HG03196 (cell line): ENCODE measurements around the gene REC8.
A peak's percentile ranks its signal among the peaks of the same experiment; 100 is the strongest.

Source experiments
- ATAC-seq: cut with Tn5 transposase; IDR thresholded peaks from one replicate; pipeline ENCODE4 v1.9.1; 2021; ENCODE audit not compliant: unreplicated experiment

Gene REC8

DNA sequence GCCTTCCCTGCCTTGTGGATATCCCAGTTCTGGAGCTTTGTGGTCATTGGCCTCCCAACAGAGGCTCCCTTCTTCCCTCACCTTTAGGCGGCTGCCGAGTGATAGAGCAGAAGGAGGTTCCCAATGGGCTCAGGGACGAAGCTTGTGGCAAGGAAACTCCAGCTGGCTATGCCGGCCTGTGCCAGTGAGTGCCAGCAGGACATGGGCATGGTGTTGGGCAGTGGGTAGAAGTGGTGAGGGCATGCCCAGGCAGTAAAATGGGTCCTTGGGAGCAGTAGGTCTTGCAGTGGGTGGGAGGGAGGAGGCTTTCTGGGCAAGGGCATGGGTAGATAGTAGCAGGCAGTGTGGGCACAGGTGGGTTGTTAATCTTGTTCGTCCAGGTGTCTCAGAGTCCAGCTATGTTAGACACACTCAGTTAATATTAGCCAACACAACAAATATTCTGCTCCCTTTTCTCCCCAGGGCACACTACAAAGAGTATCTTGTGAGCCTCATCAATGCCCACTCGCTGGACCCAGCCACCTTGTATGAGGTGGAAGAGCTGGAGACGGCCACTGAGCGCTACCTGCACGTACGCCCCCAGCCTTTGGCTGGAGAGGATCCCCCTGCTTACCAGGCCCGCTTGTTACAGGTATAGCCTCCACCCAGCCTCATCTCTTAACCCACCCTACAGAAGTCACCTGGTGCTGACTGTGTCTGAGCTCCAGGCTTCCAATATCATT lies 11.9 kb upstream of the REC8 start:
- peak; percentile 6 for ATAC-seq

DNA sequence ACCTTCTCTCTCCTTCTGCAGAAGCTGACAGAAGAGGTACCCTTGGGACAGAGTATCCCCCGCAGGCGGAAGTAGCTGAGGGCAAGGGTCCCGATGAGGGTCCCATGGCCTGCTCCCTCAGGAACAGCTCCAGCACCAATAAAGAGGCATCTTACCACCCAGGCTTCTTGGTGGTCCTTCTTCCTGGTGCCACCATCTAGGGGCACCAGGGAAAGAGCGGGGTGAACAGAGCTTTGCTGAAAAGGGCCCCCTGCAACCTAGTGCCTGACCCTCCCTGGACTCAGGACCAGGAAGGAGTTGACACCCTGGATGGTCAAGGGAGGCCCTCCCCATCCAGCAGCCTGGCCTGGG lies 11.4 kb upstream of the REC8 start:
- peak; percentile 8 for ATAC-seq

DNA sequence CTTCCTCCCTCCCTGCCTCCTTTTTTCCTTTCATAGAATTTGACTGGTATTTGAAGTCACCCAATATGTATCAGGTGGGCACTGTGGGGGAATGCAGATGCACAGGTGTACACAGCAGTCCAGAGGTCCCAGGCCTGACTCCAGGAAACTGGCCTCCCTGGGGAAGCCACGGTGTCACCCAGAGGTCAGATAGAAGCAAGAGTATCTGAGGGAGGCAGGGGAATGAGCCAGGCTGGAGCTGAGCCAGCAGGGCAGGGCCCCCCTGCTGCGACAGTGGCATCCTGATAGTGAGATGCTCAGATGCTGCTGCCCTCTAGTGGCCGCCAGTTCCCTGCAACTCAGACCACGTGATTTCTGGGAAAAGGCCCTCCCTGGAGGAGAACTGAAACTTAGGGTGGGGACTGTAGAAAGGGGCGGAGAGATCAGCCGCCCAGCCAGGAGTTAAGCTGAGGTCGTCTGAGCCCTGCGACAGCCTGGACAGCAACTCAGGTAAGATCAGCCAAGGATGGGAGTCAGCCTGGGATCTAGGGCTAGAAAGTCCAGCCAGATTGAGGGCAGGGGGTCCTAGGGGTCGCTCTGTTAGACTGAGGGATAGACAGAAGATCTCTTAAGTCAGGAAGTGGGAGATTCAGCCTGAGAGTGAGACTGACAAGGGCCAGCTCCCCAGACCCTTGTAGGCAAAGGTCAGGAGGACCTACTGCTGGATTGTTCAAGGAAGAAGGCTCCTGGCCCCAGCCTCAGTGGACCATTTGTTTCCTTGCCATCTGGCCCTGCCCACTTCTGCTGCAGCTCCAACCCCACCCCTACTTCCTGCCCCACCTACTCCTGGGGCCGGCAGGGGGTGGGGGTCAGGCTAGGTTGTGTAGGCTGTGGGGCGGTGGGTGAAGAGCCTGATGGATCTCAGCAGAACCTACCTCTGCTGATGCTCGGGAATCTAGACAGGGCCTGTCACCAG lies 10.8 kb upstream of the REC8 start, which contains the start of gene IRF9:
Gene IRF9 (plus strand): TSS at position 416 of the 955 bp plus-strand sequence. CDS start 880 bp downstream, outside the sequence.
- ATAC-seq = peak; percentile 74

DNA sequence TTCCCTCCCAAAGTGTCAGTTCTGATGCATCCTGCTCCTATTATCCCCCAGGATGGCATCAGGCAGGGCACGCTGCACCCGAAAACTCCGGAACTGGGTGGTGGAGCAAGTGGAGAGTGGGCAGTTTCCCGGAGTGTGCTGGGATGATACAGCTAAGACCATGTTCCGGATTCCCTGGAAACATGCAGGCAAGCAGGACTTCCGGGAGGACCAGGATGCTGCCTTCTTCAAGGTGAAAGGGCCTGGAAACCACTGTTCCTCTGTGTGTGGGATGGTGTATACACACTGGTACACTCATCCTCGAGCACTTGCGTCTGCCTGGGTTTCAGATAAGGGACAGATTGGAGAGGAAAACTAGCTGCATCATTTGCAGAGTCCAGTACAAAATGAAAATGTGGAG lies 9.8 kb upstream of the REC8 start:
- no peak for ATAC-seq

DNA sequence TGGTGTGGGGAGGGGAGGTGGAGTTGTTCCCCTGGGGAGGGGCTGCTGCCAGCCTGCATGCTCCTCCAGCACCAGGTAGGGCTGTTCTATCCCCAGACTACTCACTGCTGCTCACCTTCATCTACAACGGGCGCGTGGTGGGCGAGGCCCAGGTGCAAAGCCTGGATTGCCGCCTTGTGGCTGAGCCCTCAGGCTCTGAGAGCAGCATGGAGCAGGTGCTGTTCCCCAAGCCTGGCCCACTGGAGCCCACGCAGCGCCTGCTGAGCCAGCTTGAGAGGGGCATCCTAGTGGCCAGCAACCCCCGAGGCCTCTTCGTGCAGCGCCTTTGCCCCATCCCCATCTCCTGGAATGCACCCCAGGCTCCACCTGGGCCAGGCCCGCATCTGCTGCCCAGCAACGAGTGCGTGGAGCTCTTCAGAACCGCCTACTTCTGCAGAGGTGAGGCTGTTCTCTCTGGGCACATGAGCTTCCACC lies 7.3 kb upstream of the REC8 start:
- no peak for ATAC-seq

DNA sequence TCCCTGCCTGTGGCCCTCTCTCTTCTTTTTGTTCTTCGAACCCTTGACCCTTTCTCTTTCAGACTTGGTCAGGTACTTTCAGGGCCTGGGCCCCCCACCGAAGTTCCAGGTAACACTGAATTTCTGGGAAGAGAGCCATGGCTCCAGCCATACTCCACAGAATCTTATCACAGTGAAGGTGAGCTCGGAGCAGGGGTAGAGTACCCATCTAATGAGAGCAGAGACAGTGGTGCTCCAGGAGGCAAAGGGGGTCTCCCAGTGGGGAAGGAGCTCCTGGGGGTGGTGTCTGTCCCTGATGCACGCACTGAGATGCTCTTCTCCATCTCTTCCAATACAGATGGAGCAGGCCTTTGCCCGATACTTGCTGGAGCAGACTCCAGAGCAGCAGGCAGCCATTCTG lies 6.1 kb upstream of the REC8 start:
- no peak for ATAC-seq

DNA sequence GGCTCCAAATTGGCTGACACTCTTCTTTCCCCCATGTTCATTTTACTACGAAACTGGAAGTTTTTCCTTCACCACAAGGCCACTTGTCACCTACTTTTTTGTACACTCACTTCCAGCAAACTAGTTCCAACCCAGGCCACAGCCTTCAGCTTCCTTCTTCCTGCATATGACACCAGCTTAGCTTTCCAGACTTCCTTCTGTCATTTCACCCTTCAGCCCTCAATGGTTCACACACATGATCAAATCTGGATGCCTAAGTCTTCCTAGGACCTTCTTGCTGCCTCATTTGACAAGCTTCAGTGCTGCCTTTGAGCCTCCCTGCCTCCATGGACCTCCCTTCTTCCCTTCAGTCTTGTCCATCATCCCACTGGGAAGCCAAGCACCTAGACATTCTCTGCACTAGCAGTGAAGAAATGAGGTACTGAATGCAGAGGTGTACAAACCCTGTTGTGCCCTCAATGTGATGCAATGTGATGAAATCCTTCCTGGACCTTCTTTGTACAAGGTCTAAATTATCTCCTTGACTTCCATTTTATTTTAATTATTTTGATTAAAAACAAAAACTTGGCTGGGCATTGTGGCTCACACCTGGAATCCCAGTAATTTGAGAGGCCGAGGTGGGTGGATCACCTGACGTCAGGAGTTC lies 4.3 kb upstream of the REC8 start:
- ATAC-seq = no peak

DNA sequence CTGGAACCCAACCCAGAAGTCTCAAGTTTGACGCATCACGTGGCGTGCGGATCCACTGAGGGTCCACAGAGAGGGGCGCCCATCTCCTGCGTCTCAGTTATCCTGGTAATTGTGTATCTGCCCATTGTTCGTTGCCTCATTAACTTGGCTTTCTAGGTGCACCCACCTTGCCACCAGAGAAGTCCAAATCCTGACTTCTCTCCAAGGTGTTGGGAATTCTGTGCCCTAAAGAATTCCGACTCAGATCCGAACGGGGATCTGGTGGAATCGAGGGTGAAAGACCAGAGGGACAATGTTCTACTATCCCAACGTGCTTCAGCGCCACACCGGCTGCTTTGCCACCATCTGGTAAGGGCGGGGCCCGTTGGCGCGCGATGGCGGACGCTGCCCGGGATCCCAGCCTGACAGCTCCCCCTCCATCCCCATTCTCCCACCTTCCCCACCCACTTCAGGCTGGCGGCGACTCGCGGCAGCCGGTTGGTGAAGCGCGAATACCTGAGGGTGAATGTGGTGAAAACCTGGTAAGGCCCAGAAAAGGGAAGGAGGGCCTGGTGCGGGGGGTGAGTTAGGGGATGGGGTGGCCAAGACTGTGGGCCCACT lies 481 bp downstream of the REC8 start:
- no peak for ATAC-seq

DNA sequence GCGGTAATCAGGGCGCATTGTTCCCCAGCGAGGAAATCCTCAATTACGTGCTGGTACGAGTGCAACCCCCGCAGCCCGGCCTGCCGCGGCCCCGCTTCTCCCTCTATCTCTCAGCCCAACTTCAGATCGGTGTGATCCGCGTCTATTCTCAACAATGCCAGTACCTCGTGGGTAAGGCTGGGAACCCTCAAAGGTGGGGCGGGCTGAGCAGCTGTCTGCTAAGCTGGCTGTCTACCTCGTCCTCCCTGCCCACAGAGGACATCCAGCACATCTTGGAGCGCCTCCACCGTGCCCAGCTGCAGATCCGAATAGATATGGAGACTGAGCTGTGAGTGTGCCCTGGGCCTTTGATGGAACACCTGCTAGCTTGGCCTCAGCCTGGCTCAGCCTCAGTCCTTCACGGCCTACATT lies 996 bp downstream of the REC8 start:
- no peak for ATAC-seq

DNA sequence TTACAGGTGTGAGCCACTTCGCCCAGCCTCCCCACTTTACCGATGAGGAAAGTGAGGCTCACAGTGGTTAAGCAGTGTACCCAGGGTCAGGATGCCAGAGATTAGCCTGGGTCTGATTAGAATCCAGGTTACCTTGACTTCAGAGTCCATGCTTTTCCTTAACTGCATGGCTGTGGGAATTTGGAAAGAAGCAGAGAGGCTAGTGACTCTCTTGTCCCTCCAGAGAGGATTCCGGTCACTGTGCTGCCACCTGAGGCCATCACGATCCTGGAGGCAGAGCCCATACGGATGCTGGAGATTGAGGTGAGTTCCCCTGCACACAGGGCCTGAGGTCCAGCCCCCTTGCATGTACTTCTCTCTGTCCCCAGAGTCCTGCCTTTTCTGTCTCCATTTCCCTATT lies 4.7 kb downstream of the REC8 start:
- ATAC-seq = no peak

DNA sequence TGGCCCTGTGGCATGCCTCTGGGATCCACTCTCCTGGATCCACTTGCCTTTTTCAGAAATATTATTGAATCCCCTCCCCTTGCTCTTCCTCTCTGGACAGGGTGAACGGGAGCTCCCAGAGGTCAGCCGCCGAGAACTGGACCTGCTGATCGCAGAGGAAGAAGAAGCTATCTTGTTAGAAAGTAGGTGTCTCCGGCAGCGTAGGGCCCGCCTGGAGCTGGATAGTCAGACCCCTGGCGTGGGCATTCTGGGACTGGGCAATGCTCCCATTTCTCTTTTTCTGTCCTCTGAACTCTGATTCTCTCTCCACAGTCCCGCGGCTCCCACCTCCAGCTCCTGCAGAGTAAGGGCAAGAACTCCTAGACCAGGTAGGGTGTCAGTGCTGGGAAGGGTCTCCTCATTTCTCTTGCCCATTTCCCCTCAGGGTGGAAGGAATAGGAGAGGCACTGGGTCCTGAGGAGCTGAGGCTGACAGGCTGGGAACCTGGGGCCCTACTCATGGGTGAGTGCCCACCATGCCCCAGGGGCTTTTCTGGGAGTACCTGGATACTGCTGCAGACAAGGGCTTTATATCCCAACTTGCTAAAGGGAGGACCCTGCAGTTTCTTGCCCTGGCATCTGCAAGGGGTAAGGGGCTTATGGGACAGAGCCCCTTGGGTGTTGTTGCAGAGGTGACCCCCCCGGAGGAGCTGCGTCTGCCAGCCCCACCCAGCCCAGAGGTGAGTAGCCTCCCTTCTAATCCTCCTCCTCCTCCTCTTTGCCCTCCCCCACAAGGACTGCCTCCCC lies 5.4 kb downstream of the REC8 start:
- ATAC-seq = no peak

DNA sequence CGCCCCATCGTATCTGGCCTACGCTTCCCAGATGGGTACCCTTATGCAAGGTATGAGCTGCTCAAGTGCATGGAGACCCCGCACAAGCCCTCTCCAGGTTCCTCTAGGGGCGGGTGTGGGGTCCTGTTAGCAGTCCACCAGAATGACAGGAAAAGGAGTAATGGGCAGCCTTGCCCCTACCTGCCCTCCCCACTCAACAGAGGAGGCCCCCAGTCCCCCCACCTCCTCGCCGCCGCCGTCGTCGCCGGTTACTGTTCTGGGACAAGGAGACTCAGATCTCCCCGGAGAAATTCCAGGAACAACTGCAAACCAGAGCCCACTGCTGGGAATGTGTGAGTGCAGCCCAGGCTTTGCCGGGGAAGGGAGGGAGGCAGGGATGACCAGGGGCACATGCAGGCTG lies 6.0 kb downstream of the REC8 start:
- no peak for ATAC-seq

DNA sequence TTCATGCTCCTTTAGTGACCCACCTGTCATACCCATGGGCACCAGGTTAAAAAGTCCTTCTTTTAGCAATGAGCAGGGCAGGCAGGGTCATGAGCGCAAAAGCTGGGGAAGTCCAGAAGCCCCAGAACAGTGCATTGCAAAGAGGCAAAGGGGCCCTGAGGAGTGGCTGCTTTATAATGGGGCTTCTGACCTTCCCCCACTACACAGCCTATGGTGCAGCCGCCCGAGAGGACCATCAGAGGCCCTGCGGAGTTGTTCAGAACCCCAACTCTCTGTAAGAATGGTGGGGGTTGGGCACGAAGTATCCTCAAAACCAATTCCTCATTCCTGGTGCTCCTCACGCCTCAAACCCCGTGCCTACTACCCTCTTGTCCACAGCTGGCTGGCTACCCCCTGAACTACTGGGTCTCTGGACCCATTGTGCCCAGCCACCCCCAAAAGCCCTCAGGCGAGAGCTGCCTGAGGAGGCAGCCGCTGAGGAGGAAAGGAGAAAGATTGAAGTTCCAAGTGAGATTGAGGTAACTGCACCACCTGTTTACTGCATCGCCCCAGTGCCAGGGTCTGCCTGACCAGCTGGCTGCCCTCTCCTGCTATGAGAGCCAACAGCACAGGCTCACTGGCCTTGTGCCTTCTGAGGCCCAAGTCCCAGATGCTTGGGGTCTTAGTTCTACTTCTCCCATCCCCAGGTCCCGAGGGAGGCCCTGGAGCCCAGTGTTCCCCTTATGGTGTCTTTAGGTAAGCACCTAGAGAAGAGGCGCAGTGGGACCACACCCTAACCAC lies 6.7 kb downstream of the REC8 start:
- ATAC-seq = no peak

DNA sequence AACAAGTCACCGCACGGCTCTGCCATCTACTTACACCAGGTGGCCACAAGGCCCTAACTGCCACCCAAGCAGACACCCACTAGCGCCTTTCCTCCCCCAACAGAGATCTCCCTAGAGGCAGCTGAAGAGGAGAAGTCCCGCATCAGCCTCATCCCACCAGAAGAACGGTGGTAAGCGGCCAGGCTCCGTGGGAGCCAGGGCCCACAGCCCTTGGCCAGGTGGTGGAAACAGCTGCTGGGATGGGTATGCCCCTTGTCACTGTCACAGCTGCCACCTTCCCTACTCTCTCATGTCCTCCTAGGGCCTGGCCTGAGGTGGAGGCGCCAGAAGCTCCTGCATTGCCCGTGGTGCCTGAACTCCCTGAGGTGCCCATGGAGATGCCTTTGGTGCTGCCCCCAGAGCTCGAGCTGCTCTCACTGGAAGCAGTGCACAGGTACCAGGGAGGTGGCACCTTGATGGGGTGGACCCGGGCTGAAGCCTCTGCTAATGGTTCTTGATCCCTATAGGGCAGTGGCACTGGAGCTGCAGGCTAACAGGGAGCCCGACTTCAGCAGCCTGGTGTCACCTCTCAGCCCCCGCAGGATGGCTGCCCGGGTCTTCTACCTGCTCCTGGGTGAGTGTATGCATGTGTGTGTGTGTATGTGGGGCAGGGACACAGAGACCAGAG lies 7.5 kb downstream of the REC8 start:
- no peak for ATAC-seq

DNA sequence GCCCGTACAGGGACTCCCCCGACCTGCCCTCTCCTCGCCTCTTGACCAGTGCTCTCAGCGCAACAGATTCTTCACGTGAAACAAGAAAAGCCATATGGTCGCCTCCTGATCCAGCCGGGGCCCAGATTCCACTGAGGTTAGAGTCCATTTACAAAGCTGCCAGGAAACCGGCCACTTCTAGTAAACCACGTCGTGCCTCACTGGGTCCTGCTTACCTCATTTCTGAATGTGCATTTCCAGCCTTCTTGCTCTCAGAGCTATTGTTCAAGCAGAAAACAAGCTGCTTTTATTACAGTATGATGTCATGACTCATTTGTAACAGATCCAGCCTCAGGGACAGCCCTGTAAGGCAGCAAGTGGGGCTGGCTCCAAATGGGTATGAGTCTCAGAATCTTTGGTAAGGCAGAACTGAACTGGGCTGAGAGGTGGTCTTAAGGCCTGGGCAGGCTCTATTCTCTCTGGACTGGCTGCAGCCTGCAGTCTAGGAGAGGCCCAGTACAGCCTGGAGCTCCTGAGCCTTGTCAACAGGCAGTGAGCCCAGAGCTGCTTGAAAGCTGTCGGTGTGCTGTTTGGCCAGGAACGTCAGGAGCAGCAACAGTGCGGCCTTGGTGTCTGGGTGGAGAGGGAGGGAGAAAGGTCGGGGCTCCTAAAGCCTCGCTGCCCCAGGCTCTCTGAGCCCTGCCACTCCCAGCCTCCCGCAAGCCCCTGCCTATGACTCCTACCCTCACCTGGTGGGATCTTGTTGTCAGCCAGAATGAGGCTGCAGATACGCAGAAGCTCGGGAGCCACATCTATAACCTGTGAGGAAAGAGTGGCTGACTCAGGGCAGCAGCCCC lies 8.3 kb downstream of the REC8 start:
- no peak for ATAC-seq

DNA sequence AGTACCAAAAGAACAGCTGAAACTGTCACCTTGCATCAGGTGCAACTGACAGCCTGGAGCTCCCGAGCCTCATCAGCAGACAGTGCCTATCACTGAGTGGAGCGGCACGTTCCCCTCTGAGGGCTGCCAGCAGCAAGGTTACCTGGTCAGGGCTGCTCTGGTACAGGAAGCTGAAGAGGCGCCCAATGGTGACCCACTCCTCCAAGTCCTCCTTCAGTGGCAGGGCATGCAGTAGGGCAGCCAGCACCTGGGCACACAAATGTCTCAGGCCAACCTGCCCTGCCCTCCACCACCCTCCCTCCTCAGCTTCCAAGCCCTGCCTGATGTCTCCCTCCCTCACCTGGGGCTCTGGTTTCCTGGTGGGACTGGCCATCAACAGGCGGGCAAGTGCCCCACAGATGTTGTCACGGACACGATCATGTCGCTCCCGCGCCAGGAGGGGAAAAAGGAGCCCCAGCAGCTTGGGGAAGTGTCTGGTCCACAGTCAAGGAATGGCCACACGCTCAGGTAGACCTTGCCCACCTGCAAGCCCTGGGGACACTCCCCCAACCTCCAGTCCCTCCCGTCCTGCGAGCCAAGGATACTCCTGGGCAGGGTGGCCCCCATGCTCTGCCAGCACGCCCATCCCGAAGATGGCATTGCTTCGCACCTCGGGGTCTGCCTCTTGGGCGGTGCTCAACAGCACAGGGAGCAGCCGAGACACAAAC lies 9.6 kb downstream of the REC8 start:
- no peak for ATAC-seq

DNA sequence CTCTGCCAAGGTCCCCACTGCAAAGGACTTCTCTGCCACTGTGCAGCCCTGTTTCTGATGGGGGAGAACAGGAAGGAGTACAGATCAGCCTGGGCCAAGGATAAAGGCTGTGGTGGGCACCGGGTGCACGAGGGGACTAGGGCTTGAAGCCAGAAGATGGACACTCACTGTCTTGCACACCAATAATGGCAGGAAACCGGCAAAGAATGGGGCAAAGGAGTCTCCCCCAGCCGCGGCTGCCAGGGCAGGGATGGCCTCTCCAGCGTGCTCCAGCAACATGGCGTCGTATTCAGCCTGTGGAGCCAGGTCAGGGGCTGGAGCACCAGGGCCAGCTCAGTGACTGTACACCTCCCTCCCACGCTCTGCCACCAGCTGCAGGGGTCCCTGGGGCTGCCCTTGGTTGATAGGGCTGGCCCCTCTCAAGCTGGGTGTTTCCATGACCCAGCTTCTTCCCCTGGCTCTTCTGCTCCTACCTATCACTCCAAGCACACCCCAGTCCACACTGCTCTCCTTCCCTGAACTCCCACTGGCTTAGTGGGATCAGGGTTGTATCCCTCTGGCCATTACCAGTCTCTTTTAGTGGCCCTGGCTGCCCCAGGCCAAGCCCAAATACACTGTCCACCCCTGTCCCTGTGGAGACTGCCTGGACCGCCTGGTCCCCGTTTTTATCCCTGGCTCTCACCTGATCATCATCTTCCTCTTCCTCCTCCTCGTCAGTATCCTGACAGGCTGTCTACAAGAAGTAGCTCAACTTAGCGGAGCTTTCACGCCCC lies 10.4 kb downstream of the REC8 start:
- ATAC-seq = no peak
